H9 (cell line): ENCODE measurements around the gene FSHR. TPM values are rescaled to one million over a fixed set of nuclear protein-coding genes. Genes with fewer than 3 reads are reported as not detected.

Source experiments
- DNase-seq: peaks from one replicate; pipeline ENCODE4 v3.0.0-alpha.2; 2017
- H2AFZ ChIP-seq: one replicate; pipeline ENCODE4 v1.6.1; 2013; ENCODE audit warnings: mild to moderate bottlenecking, low read length, control low read depth, moderate library complexity
- H2AK5ac ChIP-seq: 2 replicates; pipeline ENCODE4 v1.6.1; 2013; ENCODE audit warnings: low read length, control low read depth, mixed read lengths; ENCODE audit not compliant: insufficient read length
- H2BK120ac ChIP-seq: one replicate; pipeline ENCODE4 v1.6.1; 2013; ENCODE audit warnings: low read depth, mild to moderate bottlenecking, low read length, control low read depth, inconsistent platforms; ENCODE audit not compliant: poor library complexity, severe bottlenecking
- H2BK12ac ChIP-seq: 2 replicates; pipeline ENCODE4 v1.6.1; 2013; ENCODE audit warnings: low read length, control low read depth, mixed read lengths, low read depth; ENCODE audit not compliant: insufficient read length
- H2BK15ac ChIP-seq: 2 replicates; pipeline ENCODE4 v1.6.1; 2013; ENCODE audit warnings: low read depth, low read length, control low read depth
- H2BK20ac ChIP-seq: one replicate; pipeline ENCODE4 v1.6.1; 2013; ENCODE audit warnings: low read depth, mild to moderate bottlenecking, low read length, control low read depth, inconsistent platforms; ENCODE audit not compliant: poor library complexity, severe bottlenecking
- H2BK5ac ChIP-seq: 2 replicates; pipeline ENCODE4 v1.6.1; 2013; ENCODE audit warnings: low read length, control low read depth, mixed read lengths; ENCODE audit not compliant: insufficient read length
- H3K14ac ChIP-seq: 2 replicates; pipeline ENCODE4 v1.6.1; 2013; ENCODE audit warnings: low read length, control low read depth; ENCODE audit not compliant: insufficient read depth
- H3K18ac ChIP-seq: 2 replicates; pipeline ENCODE4 v1.6.1; 2013; ENCODE audit warnings: low read depth, mild to moderate bottlenecking, mixed read lengths, low read length, control low read depth; ENCODE audit not compliant: insufficient read length
- H3K23ac ChIP-seq: 2 replicates; pipeline ENCODE4 v1.6.1; 2013; ENCODE audit warnings: low read length, control low read depth, mixed read lengths, low read depth; ENCODE audit not compliant: insufficient read length
- H3K23me2 ChIP-seq: 2 replicates; pipeline ENCODE4 v1.6.1; 2013; ENCODE audit warnings: low read depth, mild to moderate bottlenecking, mixed read lengths, low read length, control low read depth; ENCODE audit not compliant: insufficient read length, poor library complexity, severe bottlenecking
- H3K27ac ChIP-seq: 2 replicates; pipeline ENCODE4 v1.5.1; 2013; ENCODE audit warnings: low read length, control low read depth, mixed read lengths, low read depth; ENCODE audit not compliant: insufficient read length
- H3K27me3 ChIP-seq: 2 replicates; pipeline ENCODE4 v1.6.1; 2013; ENCODE audit warnings: low read length, control low read depth, inconsistent platforms; ENCODE audit not compliant: insufficient read depth
- H3K4ac ChIP-seq: 2 replicates; pipeline ENCODE4 v1.6.1; 2013; ENCODE audit warnings: low read depth, mild to moderate bottlenecking, control low read depth, inconsistent platforms, low read length, moderate library complexity
- H3K4me1 ChIP-seq: 2 replicates; pipeline ENCODE4 v1.6.1; 2013; ENCODE audit warnings: low read length, control low read depth, inconsistent platforms; ENCODE audit not compliant: insufficient read depth
- H3K4me2 ChIP-seq: 2 replicates; pipeline ENCODE4 v1.6.1; 2013; ENCODE audit warnings: low read length, control low read depth, mixed read lengths; ENCODE audit not compliant: insufficient read length, insufficient read depth
- H3K56ac ChIP-seq: 2 replicates; pipeline ENCODE4 v1.6.1; 2013; ENCODE audit warnings: low read depth, mild to moderate bottlenecking, mixed read lengths, low read length, control low read depth; ENCODE audit not compliant: insufficient read length
- H3K79me1 ChIP-seq: 2 replicates; pipeline ENCODE4 v1.6.1; 2013; ENCODE audit warnings: low read depth, mild to moderate bottlenecking, moderate library complexity, low read length, control low read depth, inconsistent platforms; ENCODE audit not compliant: insufficient read depth, poor library complexity, severe bottlenecking
- H3K79me2 ChIP-seq: 2 replicates; pipeline ENCODE4 v1.6.1; 2013; ENCODE audit warnings: low read length, control low read depth, inconsistent platforms; ENCODE audit not compliant: insufficient read depth
- H3K9ac ChIP-seq: 2 replicates; pipeline ENCODE4 v1.6.1; 2013; ENCODE audit warnings: low read length, control low read depth, mixed read lengths; ENCODE audit not compliant: insufficient read length; ENCODE audit errors: extremely low read depth
- H3K9me3 ChIP-seq: one replicate; pipeline ENCODE4 v1.6.1; 2013; ENCODE audit warnings: low read depth, low read length, inconsistent platforms; ENCODE audit not compliant: control insufficient read depth
- H3T11ph ChIP-seq: one replicate; pipeline ENCODE4 v1.6.1; 2013; ENCODE audit warnings: mild to moderate bottlenecking, low read length, control low read depth, inconsistent platforms
- H4K20me1 ChIP-seq: one replicate; pipeline ENCODE4 v1.6.1; 2013; ENCODE audit not compliant: control insufficient read depth, insufficient read length, insufficient read depth
- H4K5ac ChIP-seq: 2 replicates; pipeline ENCODE4 v1.6.1; 2013; ENCODE audit warnings: low read depth, mild to moderate bottlenecking, mixed read lengths, low read length, control low read depth; ENCODE audit not compliant: insufficient read length
- H4K8ac ChIP-seq: replicated peaks from 2 replicates; pipeline ENCODE4 v1.6.1; 2013; ENCODE audit warnings: low read length, control low read depth, mixed read lengths, low read depth; ENCODE audit not compliant: insufficient read length
- H4K91ac ChIP-seq: 2 replicates; pipeline ENCODE4 v1.6.1; 2013; ENCODE audit warnings: low read depth, mild to moderate bottlenecking, moderate library complexity, mixed read lengths, low read length, control low read depth; ENCODE audit not compliant: insufficient read length
- H3K27ac Mint-ChIP-seq, 3 experiments: 2 replicates in 2 of 3; 3 replicates in 1 of 3; pipeline ENCODE4 v1.8.0; 2020 to 2021; ENCODE audit warnings: mixed read lengths in 3 of 3, mild to moderate bottlenecking in 1 of 3, moderate library complexity in 1 of 3
- H3K27me3 Mint-ChIP-seq: 2 replicates; pipeline ENCODE4 v1.8.0; 2021; ENCODE audit warnings: low read depth, mild to moderate bottlenecking, moderate library complexity, mixed read lengths
- H3K36me3 Mint-ChIP-seq, 3 experiments: 2 replicates in 2 of 3; 3 replicates in 1 of 3; pipeline ENCODE4 v1.8.0; 2020 to 2021; ENCODE audit warnings: low read depth in 3 of 3, mixed read lengths in 3 of 3; ENCODE audit not compliant: insufficient read depth in 1 of 3
- H3K4me1 Mint-ChIP-seq, 2 experiments: 2 replicates each; pipeline ENCODE4 v1.8.0; 2020; ENCODE audit warnings: mixed read lengths in 2 of 2
- H3K4me3 Mint-ChIP-seq, 2 experiments: 2 replicates in 1 of 2; 3 replicates in 1 of 2; pipeline ENCODE4 v1.8.0; 2020 to 2021; ENCODE audit warnings: mild to moderate bottlenecking in 2 of 2, mixed read lengths in 2 of 2, moderate library complexity in 1 of 2
- H3K9me3 Mint-ChIP-seq, 2 experiments: 2 replicates in 1 of 2; 3 replicates in 1 of 2; pipeline ENCODE4 v1.8.0; 2020; ENCODE audit warnings: mild to moderate bottlenecking in 2 of 2, mixed read lengths in 2 of 2, moderate library complexity in 1 of 2
- WGBS: extraction: QIAGEN DNeasy Blood & Tissue Kit; methylation state at CpG from one replicate; pipeline ENCODE4 v1.1.7; 2013; ENCODE audit warnings: missing lambda C conversion rate, low lambda C conversion rate, mixed read lengths; ENCODE audit not compliant: insufficient read length; ENCODE audit errors: extremely low coverage; 5-methylcytosine and 5-hydroxymethylcytosine counted together
- total RNA-seq: library from RNA; stranded (reverse); gene quantifications from 2 replicates; pipeline ENCODE4 v1.2.1, GENCODE V29; 2021
- TF ChIP-seq, protein P1 (sequence below): fragments of 200-600 bp; sonication (generic); conservative IDR thresholded peaks from 3 replicates; pipeline ENCODE4 v1.8.0; 2021; ENCODE audit warnings: antibody characterized with exemption, mild to moderate bottlenecking

The FSHR gene
- total RNA-seq, 1 experiment from 2014 or later: not detected

DNA sequence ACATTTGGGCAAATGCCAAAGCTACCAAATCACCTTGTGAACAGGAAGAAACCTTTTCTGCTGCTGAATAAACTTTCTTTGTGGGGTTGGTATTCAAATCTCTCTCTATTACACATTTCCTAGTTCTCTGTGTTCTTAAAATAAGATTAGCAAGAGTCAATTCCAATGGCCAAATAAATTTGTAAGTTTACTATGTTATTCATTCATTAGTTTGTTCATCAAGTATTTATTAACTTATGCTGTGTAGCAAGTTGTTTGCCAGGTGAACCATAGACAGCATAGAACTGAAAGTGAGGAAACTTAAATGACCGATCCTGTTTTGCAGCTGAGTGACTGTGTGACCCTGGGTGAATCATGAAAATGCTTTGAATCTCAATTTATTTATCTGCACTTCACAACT lies 37.7 kb upstream of the FSHR start:
- H3K56ac ChIP-seq: no peak overlapping the region
- no peak overlapping the region for H3K18ac ChIP-seq
- H3K79me1 ChIP-seq: no peaks in the 10 kb centered on the region
- no peaks in the 10 kb centered on the region for H3K23me2 ChIP-seq
- TF ChIP-seq, protein P1, sequence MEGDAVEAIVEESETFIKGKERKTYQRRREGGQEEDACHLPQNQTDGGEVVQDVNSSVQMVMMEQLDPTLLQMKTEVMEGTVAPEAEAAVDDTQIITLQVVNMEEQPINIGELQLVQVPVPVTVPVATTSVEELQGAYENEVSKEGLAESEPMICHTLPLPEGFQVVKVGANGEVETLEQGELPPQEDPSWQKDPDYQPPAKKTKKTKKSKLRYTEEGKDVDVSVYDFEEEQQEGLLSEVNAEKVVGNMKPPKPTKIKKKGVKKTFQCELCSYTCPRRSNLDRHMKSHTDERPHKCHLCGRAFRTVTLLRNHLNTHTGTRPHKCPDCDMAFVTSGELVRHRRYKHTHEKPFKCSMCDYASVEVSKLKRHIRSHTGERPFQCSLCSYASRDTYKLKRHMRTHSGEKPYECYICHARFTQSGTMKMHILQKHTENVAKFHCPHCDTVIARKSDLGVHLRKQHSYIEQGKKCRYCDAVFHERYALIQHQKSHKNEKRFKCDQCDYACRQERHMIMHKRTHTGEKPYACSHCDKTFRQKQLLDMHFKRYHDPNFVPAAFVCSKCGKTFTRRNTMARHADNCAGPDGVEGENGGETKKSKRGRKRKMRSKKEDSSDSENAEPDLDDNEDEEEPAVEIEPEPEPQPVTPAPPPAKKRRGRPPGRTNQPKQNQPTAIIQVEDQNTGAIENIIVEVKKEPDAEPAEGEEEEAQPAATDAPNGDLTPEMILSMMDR: no peak
- no peak overlapping the region for H4K5ac ChIP-seq
- H2BK5ac ChIP-seq: no peak overlapping the region
- no peak overlapping the region for H3K14ac ChIP-seq
- no peak overlapping the region for H2AK5ac ChIP-seq
- H2AFZ ChIP-seq: no peak overlapping the region
- H3K4me2 ChIP-seq: no peak overlapping the region
- H3K9ac ChIP-seq: no peak overlapping the region
- no peak overlapping the region for H3K27ac ChIP-seq
- no peak overlapping the region for H4K8ac ChIP-seq
- Mint-ChIP-seq H3K27me3 (no peaks in the 10 kb centered on the region), H3K36me3 (peaks cover 0 to 2% (median 0%) of the 10 kb centered on the region in 3 experiments; a peak in 1 of 7 replicates), H3K9me3 (peaks cover 0 to 2% of the 10 kb centered on the region in 2 experiments; a peak in 1 of 5 replicates), H3K27ac (no peak overlapping the region), H3K4me1 (peaks cover 4 to 10% of the 10 kb centered on the region in 2 experiments; a peak in 3 of 4 replicates), H3K4me3 (no peak overlapping the region)
- no peak overlapping the region for H2BK20ac ChIP-seq
- WGBS: no CpG with 5 or more reads among the region's 1 CpG
- H3K4me1 ChIP-seq: no peaks in the 10 kb centered on the region
- H3T11ph ChIP-seq: no peak overlapping the region
- no peak for DNase-seq
- no peaks in the 10 kb centered on the region for H3K79me2 ChIP-seq
- no peaks in the 10 kb centered on the region for H3K9me3 ChIP-seq
- no peaks in the 10 kb centered on the region for H4K20me1 ChIP-seq
- H4K91ac ChIP-seq: no peak overlapping the region
- no peaks in the 10 kb centered on the region for H3K27me3 ChIP-seq
- H2BK15ac ChIP-seq: no peak overlapping the region
- no peak overlapping the region for H3K23ac ChIP-seq
- H2BK120ac ChIP-seq: no peak overlapping the region
- H2BK12ac ChIP-seq: no peak overlapping the region
- H3K4ac ChIP-seq: no peak overlapping the region
